Stimulated activated CD8-positive, alpha-beta memory T cell treated with anti-CD3 and anti-CD28 coated beads, Interleukin-15, amount 100 ng/mL, for 24 hours (primary cell): ENCODE data around the gene SMPDL3B.
"Not testable (repeated sequence)": the region's sequence is repeated elsewhere in the genome, so short reads cannot be mapped to it uniquely, and the experiment has no call there.

ENCODE experiments used
- DNase-seq: peaks from one replicate; pipeline ENCODE4 v3.0.0-alpha.2; 2020; ENCODE audit warnings: low read depth

Gene SMPDL3B

DNA sequence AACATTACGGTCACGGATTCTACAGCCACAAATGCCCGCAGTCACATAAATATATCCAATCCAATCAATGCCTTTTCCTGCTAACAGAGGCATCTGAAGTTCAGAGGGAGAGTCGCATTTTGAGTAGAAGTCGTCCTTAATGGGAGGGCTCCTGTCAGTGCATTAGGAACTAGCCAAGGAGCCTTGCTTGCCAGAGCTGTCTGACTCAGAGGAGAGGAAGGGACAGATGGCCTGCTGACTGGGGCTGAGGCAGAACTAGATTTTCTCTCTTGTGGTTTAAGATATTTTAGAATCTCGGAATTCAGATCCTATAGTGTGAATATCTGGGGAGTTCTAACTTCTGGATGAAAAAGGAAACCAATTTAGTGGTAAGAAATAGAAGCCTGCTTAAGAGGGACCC lies 35.6 kb downstream of the SMPDL3B start:
- no peak for DNase-seq

DNA sequence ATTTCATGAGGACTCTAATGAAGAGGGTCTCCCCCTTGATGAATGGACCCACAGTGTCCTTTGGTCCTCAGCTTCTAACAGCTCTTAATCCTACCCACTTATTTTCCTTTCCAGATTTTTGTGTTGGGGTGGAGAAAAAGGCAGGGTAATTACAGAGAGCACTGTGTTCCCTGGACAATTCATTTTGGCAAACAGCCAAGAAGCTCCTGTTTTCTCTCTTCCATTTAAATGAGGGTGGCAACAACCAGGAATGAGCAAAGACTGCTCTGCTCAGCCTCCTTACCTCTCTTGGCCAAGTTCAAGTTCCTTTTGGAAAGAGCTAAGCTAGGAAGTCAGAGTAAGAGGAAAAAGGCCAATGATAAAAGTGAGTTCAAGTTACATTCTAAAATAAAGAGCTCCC lies 36.9 kb downstream of the SMPDL3B start:
- no peak for DNase-seq

DNA sequence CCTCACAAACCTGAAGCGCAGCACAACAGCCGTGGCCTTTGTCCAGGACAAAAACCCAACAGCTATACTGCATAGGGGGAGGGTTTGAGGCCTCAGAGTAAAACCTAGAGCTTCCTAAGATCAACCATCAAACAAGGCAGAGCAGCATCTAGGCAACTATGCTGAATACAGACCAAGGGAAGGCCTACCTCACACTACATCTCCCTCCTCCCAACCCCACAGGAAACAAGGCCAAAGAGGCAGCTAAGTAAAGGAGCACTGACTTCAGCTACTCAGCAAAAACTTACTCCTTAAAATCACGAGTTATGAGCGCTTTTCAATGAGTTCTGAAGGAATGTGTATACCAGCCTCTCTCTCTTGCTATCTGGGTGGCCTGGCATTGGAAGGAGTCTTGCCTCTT lies 37.3 kb downstream of the SMPDL3B start:
- no peak for DNase-seq

DNA sequence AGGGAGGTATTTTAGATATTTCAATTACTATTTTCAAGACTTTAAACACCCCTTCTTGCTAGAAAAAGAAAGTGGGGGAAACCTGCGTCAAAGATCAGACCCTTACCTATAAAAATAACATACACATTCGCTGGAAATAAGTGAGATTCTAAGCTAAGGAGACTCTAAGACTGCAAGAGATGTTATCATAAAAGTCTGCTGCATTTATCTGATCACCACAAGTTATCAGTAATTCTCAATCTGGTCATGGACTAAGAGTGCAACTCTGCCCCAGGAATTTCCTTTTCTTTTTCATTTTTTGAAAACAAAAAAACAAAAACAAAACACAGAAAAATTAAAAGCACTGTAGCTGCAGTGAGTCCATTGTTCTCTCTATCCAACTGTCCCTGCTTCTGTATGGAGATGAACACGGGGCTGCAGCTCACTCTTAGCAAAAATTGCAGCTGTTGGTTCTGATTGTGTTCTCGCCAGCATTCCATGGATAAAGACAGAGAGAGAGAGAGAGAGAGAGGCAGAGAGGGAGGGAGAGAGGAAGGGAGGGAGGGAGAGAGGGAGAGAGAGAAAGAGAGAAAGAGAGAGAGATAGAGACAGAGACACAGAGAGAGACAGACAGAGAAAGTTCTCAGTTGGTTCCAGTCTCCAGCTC lies 39.1 kb downstream of the SMPDL3B start:
- DNase-seq, result no peak

DNA sequence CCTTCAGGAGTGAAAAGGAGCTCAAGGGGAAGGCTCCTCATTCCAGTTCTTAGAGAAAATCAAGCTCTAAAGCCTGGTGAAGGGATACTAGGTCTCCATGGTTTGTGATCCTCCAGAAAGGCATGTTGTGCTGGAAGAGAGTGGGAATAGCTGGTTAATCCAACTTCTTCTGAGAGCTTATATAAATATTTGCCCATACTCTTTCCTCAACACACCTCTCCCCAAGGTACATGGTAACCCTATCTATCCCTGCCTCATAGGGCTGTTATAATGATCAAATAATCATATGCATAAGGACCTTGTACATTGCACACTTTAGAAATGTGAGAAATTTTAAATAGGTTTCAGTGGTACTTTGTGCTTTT lies 39.6 kb downstream of the SMPDL3B start:
- DNase-seq, result no peak

DNA sequence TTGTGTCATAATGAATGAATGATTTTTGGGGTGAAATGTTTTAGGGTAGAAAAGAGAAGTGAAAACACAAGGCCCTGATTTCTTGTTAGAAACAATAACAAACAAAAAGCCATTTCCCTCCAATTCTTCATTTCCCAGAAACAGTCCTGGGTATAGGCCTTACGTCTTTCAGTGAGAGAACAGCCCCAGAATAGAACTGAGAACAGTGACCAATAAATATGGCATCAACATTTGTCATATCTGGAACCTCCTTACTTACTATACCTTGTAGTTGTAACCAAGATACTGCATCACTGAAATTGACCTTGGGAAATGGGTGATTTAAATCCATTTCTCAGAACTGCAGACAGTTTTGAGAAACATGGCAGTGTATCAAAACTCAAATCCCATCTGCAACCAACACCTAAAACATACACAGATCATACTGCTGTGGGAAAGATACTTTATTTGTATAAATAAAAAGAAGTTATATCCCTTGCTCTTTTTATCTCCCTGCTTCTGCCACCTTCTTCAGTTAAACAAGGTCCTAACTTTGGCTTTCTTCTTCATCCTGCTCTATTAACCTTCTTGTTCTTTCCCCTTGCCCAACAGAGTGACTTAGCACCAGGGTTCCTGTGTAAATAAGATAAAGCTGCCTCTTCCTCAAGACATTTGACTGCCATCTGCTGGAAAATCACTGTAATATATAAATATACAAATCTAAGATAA lies 44.5 kb downstream of the SMPDL3B start:
- DNase-seq, result no peak

DNA sequence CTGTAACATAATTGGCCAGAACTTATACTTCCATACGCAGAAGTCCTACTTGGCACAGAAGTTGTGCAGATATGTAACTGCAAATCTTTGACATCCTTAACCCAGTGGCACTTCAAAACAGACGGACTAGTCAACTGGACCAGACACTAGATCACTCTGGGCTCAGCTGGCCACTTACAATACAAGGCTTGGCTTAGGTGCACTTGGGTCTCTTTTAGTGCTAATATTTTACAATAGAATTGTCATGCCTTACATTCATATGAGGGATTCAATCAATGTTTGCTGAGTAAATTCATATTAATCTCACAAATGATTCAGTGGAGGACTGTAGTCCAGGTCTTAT lies 45.0 kb downstream of the SMPDL3B start:
- no peak for DNase-seq

DNA sequence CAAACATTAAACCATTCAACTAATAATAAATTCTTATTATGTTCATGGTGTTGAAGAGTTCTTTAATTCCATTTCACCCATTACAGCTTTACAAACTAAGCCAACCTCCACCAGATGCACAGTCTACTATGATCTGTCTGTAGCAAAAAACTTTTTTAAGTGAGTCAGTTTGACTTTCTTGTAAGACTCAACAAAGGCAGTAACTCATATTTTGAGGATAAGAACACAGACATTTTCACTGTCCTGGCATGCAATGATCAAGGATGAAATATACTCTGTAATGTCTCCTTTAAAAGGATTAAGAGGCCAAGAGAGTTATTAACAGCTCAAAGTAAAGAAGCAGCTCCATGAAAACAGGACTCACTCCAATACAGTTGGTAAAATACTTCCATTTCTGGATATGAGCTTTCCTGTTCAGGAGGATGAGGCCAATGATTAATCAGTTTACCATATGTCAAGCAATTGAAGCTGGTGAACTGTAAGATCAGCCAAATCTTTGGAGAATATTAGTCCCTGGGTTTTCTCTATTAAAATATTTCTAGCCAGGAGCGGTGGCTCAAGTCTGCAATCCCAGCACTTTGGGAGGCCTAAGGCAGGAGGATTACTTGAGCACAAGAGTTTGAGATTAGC lies 45.5 kb downstream of the SMPDL3B start:
- DNase-seq, result no peak

DNA sequence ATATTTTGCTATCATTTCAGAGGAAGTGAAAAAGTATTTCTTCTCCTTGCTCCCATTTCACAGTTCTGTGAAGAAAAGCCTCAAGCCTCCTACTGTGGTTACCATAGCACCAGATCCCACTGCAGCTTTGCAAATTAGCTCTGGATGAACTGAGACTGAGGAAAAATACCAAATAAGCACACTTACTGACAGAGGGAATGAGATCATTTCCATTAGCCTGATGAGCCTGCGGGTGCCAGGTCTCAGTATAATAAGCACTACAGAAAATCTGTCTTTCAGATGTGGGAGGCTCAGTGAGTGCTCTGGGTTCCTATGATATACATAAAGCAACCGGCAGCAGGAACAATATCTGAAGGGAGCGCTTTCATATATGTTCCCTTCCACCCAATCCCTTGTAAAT lies 46.3 kb downstream of the SMPDL3B start:
- DNase-seq, result no peak

DNA sequence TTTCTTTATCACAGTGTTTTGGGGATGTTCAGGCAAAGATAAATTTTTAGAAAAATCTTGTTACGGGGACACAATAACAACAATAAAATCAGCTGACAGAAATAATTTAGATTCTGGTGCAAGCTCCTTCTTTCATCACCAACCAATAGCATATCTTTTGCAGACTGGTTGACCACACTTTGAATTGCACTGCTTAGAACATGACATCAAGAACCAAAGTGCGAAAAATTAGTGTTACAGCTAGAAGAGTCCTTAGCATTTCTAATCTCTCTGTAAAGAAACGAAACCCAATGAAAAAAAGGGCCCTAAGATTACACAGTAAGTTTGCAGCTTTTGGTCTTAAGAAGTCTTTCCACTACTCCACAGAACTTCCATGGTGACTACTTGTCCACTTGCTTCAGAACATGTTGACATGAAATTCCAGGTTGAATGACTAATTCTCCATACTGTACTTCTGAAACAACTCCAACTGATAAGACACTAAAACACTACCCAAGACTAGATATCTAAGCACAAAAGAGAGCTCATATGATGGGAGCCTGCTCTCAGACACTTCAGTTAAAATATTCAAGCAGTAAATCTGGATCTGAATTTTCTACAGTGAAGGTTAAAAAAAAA lies 56.2 kb downstream of the SMPDL3B start:
- no peak for DNase-seq

DNA sequence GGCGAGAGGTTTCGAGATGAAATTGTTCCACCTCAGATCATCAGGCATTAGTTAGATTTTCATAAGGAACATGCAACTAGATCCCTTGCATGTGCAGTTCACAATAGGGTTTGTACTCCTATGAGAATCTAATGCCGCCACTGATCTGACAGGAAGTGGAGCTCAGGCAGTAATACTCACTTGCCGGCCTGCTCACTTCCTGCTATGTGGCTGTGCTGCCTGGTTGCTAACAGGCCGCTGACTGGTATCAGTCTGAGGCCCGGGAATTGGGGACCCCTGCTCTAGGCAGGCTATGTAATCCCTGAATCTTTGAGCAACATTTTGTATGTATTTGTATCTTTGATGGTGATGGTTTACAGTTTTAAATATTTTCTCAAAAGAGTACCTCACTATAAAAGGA lies 57.5 kb downstream of the SMPDL3B start:
- DNase-seq, result no peak

DNA sequence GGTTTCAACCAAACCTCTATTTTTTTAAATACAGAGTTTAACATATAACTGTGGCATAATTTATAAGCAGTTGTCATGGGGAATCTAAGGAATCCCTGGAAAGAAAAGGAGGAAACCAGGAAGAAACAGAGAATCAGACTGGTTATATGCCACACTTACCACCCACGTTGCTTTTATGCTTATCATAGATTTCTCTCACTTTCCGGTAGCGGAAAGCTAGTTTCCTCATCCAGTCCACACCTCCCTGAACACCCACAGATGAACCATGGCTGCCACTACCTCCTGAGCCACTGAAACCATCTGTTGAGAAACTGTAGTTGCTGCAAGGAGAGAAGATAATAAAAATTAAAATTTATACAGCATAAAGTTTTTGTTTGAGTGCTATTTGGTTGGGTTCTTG lies 58.4 kb downstream of the SMPDL3B start:
- no peak for DNase-seq

DNA sequence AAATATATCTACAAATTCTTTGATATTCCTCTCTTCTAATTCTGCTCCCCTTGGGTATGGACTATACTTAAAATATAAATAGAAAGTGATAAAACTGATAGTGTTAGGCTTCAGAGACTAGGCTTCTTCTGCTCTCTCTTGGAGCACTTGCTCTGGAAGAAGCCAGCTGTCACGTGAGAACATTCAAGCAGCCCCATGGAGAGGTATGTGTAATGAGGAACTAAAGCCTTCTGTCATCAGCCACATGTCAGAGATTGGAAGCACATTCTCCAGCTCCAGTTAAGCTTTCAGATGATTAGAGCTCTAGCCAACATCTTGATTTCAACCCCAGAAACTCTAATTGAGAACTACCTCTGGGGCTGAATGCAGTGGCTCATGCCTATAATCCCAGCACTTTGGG lies 59.3 kb downstream of the SMPDL3B start:
- DNase-seq, result no peak

DNA sequence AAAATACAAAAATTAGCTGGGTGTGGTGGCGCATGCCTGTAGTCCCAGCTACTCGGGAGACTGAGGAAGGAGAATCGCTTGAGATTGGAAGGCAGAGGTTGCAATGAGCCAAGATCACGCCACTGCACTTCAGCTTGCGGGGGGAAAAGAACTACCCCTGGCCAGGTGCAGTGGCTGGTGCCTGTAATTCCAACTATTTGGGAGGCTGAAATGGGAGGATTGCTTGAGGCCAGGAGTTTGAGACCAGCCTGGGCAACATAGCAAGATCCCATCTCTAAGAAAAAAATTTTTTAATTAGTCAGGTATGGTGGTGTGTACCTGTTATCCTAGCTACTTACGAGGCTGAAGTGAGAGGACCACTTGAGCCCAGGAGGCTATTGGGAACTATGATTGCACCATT lies 59.7 kb downstream of the SMPDL3B start:
- not testable (repeated sequence) for DNase-seq

DNA sequence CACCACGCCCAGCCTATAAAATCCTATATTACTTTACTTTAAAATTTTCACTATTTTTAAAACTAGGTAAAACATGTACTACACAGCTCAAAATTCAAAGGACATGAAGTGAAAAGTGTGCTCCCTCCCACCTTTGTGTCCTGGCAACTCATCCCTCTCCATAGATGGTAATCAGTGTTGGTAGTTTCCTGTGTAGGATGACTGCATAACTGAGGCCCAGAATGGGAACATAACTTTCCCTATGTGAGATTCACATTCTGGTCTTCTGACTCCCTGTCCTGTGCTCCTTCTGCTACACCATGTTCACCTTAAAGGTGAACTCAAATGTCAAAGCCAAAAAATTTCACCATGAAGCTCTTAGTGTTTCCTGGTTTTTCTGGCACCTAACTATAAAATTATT lies 64.3 kb downstream of the SMPDL3B start:
- no peak for DNase-seq

DNA sequence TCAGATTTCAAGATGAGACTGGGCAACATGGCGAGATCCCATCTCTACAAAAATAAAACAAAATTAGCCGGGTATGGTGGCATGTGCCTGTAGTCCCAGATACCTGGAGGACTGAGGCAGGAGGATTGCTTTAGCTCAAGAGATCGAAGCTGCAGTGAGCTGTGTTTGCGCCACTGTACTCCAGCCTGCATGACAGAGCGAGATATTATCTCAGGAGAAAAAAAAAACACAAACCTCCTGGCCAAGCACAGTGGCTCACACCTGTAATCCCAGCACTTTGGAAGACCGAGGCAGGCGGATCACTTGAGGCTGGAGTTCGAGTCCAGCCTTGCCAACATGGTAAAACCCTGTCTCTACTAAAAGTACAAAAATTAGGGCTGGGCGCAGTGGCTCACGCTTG lies 67.8 kb downstream of the SMPDL3B start:
- no peak for DNase-seq

DNA sequence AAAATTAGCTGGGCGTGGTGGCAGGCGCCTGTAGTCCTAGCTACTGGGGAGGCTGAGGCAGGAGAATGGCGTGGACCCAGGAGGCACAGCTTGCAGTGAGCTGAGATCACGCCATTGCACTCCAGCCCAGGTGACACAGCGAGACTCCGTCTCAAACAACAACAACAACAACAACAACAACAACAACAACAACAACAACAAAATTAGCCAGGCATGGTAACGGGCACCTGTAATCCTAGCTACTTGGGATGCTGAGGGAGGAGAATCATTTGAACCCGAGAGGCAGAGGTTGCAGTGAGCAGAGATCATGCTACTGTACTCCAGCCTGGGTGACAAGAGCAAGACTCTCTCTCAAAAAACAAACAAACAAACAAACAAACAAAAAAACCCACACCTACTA lies 68.3 kb downstream of the SMPDL3B start:
- DNase-seq, result not testable (repeated sequence)
